Transverse colon (tissue), 4 donors: ENCODE data around the gene SLC6A18.

Source experiments
- POLR2A ChIP-seq: fragments of 450-650 bp; IDR thresholded peaks from one replicate; pipeline ENCODE4 v1.6.1; 2016; ENCODE audit warnings: antibody characterized with exemption, mild to moderate bottlenecking, moderate library complexity
- POLR2AphosphoS5 ChIP-seq, 3 donors: sonication (generic); formaldehyde crosslinking; IDR thresholded peaks; one replicate each; pipeline ENCODE4 v1.6.1; 2016; ENCODE audit warnings: antibody characterized with exemption in 3 of 3
- TF ChIP-seq, protein P1 (sequence below), 5 experiments: fragments of 200-600 bp in 3 of 5; fragments of 450-650 bp in 2 of 5; sonication (generic) in 3 of 5; IDR thresholded peaks; 1 replicate in 2 of 5; 2 replicates in 3 of 5; pipeline ENCODE4 v1.5.1; 2016 to 2017; ENCODE audit warnings: antibody characterized with exemption in 5 of 5, inconsistent platforms in 3 of 5, mild to moderate bottlenecking in 2 of 5, moderate library complexity in 1 of 5

DNA sequence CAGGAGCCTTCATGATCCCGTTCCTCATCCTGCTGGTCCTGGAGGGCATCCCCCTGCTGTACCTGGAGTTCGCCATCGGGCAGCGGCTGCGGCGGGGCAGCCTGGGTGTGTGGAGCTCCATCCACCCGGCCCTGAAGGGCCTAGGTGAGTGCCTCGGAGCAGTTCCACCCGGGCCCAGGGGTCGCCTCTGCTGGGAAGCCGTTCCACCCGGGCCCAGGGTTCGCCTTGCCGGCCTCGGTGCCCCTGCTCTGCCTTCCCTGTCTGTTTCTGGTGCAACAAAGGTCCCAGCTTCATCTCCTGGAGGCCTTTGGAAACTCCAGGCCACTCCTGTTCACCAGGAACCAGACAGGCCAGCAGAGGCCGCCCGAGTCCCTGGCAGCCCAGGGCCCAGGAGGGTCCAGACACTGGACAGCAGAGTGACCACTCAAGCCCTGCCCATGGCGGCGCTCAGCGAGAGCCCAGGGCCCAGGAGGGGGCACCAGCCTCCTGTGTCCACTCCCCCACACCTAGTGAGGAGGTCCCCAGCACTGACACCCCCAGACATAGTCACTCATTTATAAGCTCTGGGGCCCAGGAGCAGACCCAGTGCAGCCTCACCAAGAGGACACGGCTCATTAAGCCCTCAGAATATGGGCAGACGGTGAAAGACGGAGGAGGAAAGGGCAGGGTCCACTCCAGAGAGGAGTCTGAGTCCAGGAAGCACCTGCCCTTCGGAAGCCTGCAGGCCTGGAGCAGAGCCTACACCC is 16.3 kb upstream of the SLC6A18 start:
- TF ChIP-seq, protein P1, sequence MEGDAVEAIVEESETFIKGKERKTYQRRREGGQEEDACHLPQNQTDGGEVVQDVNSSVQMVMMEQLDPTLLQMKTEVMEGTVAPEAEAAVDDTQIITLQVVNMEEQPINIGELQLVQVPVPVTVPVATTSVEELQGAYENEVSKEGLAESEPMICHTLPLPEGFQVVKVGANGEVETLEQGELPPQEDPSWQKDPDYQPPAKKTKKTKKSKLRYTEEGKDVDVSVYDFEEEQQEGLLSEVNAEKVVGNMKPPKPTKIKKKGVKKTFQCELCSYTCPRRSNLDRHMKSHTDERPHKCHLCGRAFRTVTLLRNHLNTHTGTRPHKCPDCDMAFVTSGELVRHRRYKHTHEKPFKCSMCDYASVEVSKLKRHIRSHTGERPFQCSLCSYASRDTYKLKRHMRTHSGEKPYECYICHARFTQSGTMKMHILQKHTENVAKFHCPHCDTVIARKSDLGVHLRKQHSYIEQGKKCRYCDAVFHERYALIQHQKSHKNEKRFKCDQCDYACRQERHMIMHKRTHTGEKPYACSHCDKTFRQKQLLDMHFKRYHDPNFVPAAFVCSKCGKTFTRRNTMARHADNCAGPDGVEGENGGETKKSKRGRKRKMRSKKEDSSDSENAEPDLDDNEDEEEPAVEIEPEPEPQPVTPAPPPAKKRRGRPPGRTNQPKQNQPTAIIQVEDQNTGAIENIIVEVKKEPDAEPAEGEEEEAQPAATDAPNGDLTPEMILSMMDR (IDR thresholded peaks at IDR 0.05), result peak in 4 of 5 experiments; percentile 38 to 69 (median 50)
- TF ChIP-seq POLR2AphosphoS5 (IDR thresholded peaks at IDR 0.05) (no peak), POLR2A (no peak)
